Activated naive CD8-positive, alpha-beta T cell treated with anti-CD3 and anti-CD28 coated beads, Interleukin-2, amount 50 U/mL, for 16 hours (primary cell): ENCODE measurements around the gene KIAA1191.
A peak's percentile ranks its signal among the peaks of the same experiment; 100 is the strongest.

Experiments
- DNase-seq: peaks from one replicate; pipeline ENCODE4 v3.0.0-alpha.2; 2020; ENCODE audit warnings: low read depth, low spot score

KIAA1191 gene

DNA sequence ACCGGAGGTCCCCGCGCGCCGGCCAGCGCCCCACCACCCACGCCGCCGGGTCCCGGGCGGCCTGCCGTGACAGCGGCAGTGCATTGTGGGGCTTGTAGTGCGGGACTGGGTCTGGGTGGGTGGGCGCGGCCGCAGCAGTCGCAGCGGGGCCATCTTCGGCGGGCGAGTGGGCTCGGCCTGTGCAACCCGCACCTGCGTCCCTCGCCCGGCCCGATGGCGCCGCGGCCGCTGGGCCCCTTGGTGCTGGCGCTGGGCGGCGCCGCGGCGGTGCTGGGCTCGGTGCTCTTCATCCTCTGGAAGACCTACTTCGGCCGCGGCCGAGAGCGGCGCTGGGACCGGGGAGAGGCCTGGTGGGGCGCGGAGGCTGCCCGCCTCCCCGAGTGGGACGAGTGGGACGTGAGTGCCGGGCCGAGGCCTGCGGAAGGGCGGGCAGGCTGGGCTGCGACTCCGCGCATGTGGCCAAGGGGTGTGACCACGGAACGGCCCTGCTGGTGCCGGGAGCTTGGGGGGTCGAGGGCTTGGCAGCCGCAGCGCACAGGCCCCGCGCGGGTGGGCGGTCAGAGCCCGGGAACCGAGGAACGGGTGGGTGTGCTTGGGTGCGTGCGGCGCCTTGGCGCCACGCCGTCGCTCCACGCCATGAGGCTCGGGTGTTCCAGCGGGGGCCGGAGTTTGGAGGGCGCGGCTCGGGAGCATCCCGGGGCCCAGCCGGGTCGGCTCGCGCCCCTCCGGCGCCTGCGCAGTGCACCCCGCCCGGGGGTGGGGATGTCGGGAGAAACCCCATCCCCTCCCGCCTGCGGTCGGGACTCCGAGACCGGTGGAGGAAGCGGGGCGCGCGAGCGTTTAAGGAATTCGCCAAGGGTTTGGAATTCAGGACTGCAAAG, 4.0 kb upstream of the KIAA1191 start, which contains the start of gene ARL10:
Gene ARL10 (plus strand): TSS at position 137 of the 881 bp plus-strand sequence. CDS start 77 bp downstream, at position 214.
- peak; percentile 41 for DNase-seq

DNA sequence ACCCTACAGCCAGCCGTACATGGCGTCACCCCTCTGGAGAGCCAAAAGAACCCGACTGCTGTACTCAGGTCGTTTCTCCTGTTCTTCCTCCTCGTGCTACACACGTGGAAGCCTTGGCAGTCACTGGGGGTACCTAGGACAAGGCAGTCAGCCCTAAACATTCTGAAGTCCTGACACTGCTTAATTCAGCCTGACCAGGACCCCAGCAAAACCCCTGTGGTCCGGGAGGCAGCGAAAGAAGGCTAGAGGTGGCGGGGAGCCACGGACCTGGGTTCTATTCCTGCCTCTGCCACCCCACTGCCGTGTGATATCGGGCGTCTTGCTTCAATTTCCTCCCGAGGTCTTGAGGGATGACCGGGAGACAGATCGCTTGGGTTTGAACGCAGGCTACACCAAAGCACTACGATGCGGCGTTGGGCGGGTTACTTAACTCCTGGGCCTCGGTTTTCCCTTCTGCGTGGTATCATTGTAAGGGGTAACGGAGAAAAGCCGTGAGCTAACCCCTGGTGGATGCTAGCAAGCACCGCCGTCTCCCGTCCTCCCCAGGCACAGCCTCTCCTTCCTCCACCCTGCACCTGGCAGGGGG, 3.3 kb upstream of the KIAA1191 start:
- no peak for DNase-seq

- no peak for DNase-seq
These were observed 598 bp upstream of the KIAA1191 start for GRCh38 chr5:176362233-176362490.

DNA sequence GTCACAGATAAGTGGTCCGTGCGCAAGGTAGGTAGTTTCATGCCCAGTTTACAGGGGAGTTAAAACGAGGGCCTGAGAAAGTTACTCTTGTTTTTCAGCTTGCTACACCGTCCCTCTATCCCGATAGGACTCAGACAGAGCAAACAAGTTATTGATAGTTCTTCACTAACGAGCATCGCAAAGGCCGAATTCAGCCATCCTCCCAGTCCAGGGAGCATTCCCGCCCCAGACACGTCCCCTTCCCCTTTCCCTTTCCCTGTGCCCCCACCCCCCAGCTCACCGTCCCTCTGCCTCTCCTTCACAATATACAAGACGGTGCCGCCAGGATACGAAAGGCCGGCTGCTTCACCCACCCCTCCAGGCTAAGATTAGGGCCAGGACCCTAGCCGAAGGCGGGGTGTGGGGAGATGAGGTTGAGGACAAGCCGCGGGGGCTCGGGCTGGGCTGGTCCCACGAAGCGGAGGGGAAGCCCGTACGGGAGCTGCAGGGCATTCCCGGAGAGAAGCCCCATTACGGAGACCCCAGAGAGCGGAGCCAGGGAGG, 599 bp downstream of the KIAA1191 start:
- no peak for DNase-seq

- DNase-seq, result no peak
These were observed 1.9 kb downstream of the KIAA1191 start for GRCh38 chr5:176359658-176360057.

GRCh38 chr5:176356179-176356566, 5.4 kb downstream of the KIAA1191 start:
- no peak for DNase-seq

DNA sequence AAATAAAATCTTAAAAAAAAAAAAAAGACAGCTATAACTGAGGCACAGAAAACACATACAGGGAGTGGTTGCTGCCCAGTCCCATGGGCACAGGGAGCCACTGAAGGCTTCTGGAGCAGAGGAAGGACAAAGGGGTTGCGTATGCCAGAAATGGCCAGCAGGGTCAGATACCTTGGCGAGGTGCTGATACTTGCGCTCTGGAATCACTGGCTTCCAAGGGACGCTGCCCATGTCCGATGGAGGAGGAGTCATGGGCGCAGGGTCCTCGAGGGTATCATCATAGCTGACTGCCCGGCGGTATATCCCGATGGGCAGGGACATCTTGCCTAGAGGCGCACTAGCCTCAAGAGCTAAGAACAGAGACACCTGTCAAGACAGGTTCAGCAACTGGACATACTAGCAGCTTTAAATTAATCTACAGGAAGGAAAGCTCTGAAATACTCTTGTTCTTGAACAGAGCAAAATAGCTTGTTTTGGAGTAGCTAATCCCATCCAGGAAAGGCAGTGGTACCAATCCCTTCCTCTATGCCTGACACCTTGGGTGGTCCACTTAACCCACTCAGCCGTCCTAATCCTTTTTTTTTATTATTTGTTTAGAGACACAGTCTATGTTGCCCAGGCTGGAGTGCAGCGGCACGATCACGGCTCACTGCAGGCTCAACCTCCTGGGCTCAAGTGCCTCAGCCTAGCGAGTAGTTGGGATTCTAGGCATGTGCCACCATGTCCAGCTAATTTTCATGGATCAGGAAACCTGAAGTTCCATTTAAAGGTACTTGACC, 6.0 kb downstream of the KIAA1191 start:
- DNase-seq, result no peak

DNA sequence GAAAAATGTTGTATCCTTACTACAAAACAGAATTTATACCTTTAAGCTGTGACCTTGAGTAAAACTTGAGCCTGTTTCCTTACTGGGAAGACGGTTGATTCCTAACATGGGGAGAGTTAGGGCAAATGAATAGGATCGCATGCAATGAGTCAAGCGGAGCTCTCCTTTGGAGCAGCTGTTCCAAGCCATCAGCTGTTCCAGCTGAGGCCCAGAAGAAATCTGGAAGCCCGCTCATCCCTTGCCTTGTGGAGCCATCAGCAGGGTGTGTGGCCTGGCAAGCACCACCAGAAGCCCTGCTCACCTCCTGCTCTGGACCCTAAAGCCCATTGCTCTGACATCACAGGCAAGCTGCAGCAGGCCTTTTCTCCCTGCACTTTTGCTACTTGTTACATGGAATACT, 8.0 kb downstream of the KIAA1191 start:
- DNase-seq, result no peak

GRCh38 chr5:176352116-176352878, 9.3 kb downstream of the KIAA1191 start:
- DNase-seq, result no peak

GRCh38 chr5:176350416-176350815, 11.1 kb downstream of the KIAA1191 start:
- no peak for DNase-seq

- no peak for DNase-seq
These were observed 18.7 kb downstream of the KIAA1191 start for GRCh38 chr5:176342766-176343458.

GRCh38 chr5:176342158-176342483, 19.4 kb downstream of the KIAA1191 start:
- DNase-seq, result no peak

DNA sequence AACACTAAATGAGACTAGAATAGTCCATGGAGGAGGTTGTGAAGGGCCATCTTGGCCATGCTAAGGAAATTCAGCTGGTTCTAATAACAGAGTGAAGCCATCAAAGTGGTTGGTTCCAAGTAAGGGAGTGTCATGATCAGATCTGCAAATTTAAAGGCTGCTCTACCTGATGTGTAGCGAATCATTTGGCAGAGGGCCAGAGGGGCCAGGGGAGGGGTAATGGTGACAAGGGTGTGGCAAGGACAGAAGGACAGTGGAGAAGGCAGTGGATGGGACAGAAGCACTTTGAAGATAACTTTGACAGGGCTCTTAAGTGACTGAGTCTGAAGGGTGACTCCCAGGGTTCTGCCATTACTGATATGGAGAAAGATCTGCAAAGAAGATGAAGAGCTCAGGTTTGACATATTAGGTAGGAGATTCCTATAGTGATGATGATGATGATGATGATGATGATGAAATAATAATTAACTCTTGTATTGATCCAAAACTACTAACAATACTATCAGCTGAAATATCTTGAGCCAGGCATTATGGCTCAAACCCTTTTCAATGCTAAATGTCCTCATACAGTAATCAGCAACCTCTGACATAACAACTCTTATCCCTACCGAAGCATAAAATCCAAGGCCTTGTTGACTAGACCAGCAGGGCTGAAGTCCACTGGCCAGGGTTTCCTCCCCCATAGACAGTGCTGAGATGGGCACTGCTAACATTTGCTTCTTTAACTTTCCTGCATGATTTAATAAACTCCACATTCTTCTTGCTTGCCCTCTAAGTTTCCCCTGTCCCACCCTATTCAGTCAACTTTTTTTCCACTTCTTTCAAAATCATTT, 20.0 kb downstream of the KIAA1191 start:
- DNase-seq, result no peak

DNA sequence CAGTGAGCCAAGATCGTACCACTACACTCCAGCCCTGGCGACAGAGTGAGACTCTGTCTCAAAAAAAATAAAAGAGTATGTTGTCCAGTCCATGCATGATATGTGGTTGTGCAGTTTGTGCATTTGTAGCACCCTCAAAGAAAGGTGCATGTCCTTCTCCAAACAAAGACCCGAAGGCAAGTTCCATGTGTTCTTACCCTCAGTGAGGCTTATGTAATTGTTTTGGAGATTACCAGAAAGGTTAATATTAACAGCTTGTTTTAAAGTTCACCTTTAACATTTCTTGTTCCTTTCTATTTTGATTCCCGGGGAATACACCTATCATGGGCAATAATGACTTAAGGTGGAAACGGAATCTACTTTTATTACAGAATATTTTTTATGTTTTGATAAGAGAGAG, 22.3 kb downstream of the KIAA1191 start:
- no peak for DNase-seq

GRCh38 chr5:176337913-176338312, 23.7 kb downstream of the KIAA1191 start:
- no peak for DNase-seq

DNA sequence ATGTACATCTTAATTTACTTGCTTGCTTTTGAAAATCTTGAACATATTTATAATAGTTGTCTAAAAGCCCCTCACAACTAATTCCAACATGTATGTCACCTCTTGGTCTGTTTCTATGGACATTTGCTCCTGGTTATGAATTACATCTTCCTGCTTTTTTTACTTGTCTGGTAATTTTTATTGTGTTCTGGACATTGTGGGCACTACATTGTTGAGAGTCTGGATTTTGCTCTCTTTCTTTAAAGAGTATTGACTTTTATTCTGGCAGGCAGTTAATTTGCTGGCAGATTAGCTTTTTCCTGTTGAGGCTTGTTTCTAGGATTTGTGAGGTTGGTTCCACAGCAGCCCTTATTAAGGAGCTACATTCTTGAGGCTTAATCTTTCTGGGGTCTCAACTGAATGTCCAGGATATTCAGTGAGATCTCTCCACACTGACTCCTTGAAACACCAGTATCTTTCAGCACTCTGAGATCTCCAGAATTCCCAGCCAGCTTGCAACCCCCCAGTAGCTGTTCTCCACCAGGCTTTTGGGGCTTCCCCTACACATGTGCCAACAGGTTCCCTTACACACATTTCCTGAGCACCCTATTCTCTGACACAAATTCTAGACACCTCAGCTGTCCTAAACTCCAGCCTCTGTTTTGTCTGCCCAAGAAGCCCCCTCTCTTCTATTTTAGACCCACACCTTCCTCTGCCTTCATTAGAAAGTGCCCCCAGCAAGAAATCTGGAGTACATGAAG, 27.4 kb downstream of the KIAA1191 start:
- DNase-seq, result no peak

DNA sequence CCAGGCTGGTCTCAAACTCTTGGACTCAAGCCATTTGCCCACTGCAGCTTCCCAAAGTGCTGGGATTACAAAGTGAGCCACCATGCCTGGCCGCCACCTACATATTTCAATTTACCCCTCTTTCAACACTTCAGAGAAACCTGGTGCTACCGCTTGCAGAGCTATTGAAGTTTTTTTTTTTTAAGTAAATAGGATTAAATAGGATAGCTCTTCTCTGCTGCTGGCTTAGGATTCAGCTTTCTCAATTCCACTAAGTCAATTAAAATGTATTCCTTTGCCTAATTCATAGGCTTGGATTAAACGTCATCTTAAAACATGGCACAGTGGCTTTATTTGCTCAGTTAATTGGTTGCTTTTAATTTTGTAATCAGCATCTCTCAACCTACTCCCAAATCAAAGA, 41.0 kb downstream of the KIAA1191 start:
- DNase-seq, result no peak

- no peak for DNase-seq
These were observed 41.6 kb downstream of the KIAA1191 start for GRCh38 chr5:176319827-176320554.
